NCI-H345 (cell line): ENCODE results near the gene CACNA1G.

Experiments used
- DNase-seq: peaks from one replicate; lab custom pipeline; 2025; lab: John Stamatoyannopoulos, UW

The CACNA1G gene

DNA sequence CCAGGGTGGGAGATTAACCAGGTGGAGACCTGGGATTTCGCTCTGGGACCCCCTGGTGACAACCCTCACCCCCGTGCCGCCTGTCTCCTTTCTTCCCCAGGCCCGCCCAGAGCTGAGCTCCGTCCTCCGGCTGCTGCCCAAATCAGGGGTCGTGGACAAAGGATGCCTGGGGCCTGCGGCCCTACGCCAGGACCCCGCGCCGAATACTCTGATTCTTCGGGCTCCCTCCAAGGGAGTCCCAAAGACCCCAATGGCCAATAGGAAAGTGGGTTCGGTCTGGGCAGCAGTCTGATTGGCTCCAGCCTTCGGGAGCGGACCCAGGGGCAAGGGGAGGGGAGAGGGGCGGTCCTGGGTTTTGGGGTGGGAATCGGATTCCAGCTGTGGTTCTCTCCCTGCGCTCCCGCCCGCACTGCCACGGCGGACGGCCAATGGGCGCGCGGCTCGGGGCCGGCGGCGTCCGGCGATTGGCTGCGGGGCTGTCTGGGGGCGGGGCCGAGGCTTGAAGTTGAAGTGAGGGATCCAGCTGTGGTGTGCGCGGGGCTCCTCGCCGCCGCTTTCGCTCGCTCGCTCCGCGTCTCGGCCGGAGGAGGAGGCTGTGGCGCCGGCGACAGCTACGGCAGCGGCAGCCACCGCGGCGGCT lies at the start of gene CACNA1G:
TSS of gene CACNA1G (plus strand) at position 531 of the 640 bp plus-strand sequence. CDS start 745 bp downstream, outside the sequence.
- peak; percentile 83 for DNase-seq

DNA sequence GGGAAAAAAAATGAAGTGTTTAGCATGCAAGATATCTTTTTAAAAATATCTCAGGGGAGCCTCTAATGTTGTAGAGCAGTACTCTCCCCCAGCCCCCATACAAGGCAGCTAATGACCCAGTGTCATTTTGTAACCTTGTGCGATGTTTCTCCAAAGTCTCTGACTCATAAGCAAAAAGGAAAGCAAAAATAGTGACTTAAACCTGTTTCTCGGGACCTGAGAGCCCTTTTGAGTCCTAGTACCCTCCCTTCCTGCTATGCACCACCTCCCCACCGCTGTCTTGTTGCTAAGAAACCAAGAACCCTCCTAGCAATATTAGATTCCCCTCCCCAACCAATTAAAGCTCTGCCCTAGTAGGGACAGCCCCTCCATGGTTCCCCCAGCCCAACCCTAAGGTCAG lies 49.5 kb upstream of the CACNA1G start:
- no peak for DNase-seq

DNA sequence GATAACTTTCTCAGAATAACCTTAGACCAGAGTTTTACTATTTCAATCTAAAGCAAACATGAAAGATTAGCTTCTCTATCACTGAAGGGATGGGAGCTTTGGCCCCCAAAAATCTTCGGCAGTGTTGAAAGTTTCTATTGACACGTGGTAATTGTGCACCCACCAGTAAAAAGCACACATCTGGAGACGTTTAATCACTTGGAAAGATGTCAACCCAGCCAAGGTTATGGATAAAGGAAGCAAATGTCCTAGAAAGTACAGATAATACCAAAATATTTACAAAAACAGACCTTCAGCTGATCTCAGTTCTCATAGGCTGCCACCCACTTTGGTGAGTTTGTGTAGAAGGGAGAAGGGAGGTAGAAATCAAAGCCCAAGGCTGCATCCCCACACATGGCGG lies 47.0 kb upstream of the CACNA1G start:
- no peak for DNase-seq

DNA sequence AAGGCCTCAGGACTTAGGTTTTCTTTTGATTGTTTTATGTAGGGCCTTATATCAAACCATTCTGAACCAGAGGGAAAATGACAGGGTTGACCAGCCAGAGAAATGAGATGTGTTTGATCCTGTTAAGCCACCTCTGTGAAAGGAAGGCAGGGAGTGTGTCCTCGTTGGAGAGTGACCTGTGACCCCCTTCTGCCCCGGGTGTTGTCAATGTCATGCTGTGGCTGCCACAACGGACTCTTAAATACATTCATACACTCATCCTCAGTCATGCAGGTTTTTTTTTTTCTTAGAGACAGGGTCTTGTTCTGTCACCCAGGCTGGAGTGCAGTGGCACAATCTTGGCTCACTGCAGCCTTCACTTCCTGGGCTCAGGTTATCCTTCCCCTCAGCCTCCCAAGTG lies 46.1 kb upstream of the CACNA1G start:
- no peak for DNase-seq

DNA sequence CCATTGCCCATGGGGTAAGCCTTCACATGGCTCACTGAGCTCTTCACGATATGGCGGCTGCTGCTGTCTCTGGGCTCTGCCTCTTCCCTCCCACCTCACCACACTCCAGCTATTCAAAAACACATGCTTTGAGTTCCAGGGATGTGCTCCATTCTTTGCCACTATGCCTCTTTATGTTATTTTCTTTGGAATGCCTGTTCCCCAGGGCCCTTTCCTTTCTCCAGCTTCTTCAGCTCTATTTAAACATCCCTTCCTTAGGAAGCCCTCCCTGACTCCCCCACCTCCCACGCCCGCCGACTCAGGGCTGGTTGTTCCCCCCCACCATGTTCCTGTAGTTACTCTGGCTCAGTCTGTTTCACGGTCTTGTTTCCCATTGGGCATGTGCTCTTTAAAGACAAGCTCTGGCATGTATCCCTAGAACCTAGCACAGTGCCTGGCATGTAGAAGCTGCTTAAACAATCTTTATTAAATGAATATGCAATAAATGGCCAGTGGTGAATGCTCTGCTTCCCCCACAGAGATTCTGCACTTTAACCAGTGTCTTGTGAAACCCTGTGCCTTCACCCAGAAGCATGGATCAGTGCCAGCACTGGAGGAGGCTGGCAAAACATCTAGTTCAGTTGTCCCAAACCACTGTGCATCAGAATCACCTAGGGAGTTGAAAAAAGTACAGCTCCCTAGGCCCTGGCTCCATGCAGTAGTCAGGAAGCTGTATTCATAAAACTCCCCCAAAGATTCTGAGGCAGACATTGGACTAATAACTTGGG lies 45.4 kb upstream of the CACNA1G start:
- no peak for DNase-seq

DNA sequence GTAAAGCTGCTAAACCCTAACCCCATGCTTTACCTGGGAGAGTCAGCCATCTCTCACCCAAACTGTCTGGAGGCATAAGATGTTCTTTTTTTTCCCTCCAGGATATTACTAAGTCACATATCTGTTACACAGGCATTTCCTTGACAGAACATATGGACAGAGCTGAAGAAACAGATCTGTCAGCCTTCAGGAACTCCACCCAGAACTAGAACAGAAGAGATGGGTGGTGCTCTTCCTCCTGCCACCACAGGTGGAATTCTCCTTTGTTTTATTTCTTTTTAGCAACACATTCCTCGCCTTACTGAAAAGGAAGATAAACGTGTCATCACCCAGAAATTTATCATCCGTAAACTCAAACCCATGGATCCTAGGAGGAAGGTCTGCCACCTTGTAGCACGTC lies 43.5 kb upstream of the CACNA1G start:
- DNase-seq: no peak

DNA sequence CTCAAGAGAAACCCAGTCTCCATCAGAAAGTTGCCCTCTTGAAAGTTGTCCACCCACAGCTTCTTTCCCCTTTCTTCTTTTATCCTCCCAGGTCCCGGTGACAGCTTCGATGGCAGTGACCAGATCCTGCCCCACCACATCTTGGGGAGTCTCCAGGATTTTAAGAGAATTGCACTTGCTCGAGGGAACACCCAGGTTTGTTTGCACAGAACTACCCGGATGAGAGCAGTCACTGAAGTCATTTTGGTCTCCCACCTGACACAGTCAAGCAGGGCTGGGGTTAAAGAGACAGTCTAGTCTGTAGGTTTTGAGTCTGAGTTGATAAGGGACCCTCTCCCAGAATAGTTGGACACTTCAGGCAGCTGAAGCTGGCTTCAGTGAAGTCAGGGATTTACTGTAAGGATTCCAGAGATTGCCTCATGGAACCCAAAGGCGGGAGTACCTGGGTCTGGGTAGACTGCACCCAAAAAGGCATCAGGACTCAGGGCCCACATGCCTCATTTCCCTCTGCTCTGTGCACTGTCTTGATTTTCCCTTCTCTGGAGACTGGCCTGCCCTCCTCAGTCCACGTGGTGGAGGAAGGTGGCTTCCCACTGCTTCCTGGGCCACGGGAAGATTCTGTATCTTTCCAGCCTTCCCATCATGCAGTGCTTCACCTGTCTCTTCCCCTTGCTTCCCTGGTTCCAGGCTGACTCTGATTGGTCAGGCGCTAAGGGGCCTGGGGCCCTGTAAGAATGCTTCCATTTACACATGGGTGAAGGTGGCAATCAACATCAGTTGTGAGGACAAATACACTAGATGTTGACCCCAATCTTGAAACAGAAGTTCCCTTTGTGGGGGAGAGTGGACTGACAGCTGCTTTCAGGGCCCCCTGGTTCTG lies 42.8 kb upstream of the CACNA1G start:
- DNase-seq: no peak

DNA sequence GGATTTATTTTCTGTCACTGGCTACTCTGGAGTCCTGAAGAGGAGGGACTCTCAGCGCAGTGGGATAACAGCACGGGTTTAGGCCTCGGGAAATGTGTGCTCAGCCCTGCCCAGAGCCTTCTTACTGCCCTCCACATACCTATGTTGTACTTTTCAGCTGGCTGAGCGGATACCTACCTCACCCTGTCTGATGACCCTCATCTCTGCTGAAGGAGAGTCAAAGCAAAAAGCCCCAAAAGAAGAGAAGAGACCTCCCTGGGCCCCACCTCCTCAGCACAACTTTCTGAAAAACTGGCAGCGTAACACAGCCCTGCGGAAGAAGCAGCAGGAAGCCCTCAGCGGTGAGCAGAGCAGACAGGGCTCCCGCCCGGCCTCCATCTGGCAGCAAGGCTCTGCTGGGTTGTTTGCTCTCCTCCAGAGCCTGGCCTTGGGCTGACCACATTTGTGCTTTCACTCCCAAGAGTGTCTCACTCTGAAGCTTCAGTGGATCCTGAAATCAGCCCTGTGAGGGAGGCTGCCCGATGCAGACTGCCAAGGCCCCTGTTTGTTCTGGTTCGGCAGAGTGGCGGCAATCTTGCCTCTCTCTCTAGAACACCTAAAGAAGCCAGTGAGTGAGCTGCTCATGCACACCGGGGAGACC lies 42.0 kb upstream of the CACNA1G start:
- no peak for DNase-seq

DNA sequence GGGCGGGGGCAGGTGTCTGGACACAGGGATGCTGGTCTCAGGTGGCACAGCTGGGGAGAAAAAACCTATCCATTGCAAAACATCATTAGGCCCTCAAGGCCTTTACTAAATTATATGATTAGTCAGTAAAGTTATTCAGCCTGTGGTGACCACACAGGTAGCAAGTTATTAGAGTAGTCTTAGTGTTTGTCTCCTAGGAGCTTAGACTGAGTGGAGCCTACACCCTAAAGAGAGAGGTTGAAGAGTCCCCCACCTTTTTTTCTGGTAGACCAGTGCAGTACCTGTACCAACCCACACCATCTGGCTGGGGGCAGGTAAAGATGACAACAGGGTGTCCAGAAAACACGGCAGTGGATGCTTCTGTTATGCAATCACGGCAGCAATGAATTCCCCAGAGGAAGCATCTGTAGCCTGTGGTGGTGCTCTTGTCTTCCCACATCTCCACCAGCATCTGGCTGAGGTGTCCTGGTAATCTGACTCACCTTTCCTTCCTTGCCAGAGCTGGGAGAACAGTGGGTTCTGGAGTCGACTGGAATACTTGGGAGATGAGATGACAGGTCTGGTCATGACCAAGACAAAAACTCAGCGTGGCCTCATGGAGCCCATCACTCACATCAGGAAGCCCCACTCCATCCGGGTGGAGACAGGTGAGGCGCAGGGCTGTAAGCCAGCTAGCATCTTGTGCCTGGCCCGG lies 41.2 kb upstream of the CACNA1G start:
- no peak for DNase-seq

DNA sequence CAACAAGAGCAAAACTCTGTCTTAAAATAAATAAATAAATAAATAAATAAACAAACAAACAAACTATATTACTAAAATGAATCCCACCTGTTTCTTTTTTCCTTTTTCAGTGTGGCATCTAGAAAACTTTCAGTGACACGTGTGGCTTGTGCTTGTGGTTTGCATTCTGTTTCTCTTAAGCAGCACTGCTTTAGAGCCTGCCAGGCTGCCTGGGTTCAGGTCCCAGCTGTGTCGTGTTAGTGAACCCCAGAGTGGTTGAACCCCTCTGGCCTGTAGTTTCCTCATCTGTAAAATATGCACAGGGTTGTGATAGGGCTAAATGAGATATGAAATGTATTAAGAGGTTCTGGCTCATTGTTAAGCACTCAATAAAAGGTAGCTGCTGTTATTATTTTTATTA lies 40.0 kb upstream of the CACNA1G start:
- DNase-seq: no peak

DNA sequence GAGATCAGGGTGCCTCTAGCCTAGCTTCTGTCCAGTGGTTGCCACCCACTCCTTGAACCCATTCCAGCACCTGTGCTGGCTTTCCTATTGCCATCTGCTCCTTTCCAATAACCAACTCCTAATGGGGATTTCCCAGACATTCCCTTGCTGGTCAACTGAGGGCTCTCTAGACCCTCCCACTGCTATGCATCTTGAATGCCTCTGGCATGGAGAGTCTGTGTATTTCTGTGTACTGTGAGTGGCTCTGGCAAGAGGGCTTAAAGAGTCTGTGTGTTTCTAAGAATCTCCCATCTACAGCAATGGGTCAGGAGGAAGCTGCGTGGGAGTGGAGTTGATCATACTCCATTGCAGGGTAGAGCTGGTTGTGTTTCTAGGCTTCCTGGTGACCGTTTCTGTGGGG lies 39.0 kb upstream of the CACNA1G start:
- no peak for DNase-seq

DNA sequence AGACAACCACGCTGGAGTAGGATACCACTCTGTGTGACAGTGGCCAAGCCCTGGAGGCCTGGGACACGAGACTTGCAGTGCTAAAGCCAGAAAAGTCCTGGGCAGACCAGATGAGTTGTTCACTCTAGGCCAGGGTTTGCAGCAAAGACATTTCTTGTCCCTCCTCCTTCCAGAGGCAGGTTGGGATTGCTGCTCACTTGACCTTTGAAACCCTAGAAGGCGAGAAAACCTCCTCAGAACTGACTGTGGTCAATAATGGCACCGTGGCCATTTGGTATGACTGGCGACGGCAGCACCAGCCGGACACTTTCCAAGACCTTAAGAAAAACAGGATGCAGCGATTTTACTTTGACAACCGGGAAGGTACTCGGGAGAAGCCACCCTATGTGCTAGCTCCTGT lies 37.7 kb upstream of the CACNA1G start:
- DNase-seq: no peak

DNA sequence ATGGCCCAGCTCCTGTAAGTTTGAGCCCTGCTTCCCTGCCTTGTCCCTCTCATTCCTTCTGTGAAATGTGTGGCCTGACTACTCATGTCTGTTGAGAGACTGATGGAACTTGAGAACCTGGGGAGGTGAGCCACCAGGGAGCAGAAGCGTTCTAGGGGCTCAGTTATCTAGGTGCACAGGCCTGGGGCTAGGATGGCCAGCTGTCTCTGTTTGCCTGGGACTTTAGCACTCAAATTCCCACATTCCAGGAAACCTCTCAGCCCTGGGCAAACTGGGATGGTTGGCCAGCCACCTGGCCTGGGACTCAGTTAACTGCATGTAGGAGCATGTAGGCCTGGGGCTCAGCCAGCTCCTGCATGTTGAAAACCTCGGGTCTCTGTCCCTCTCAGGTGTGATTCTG lies 37.3 kb upstream of the CACNA1G start:
- DNase-seq: no peak

DNA sequence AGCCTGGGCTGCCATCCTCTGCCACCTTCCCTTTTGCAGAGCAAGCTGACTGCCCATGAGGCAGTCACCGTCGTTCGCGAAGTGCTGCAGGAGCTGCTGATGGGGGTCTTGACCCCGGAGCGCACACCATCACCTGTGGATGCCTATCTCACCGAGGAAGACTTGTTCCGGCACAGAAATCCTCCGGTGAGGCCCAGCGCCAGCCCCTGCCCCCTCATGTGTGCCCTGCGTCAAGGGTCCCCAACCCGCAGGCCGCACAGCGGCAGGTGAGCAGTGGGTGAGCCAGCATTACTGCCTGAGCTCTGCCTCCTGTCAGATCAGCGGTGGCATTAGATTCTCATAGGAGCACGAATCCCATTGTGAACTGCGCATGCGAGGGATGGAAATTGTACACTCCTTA lies 35.7 kb upstream of the CACNA1G start:
- DNase-seq: no peak

DNA sequence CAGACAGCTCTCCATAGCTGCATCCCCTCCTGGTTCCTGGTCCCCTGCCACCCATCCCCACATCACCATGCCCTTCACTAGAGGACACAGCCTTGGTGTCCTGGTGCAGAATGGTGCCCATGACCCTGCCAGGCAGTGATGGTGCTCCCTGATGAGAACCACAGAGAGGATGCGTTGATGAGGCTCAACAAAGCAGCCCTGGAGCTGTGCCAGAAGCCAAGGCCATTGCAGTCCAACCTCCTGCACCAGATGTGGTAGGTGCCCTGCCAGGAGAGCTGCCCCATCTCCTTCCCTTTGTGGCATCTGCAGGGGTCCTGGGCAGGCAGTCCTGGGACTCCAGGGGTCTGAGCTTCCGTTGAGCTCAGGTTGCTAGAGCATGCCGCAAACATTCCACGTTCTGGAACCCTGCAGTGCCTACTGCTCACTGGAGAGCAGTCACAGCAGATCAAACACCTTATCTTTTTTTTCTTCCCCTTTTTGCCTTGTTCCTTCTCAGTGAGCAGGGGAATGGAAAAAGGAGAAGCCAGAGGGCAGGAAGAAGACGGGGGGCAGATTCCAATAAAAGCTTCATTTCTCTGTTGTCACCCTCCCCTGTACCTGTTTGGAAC lies 33.3 kb upstream of the CACNA1G start:
- no peak for DNase-seq

DNA sequence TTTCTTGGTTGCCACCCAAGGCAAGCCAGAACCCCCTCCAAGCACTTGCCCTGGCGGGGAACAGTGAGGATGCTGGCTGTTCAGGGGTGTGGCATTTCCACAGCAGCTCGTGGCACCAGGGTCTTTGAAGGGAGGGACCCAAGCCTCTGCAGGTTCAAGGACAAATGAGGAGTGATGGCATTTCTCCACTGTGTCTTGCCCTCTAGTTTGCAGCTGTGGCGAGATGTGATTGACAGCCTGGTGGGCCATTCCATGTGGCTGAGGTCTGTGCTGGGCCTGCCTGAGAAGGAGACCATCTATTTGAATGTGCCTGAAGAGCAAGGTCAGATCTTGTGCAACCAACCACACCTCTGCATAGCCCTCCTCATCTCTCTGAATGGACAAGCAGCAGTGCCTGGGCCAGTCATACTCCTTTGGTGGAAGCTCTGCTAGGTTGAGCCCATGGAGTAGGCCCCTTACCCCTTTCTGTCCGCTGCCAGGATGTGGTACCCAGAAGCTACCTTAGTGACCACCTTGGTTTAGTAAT lies 32.5 kb upstream of the CACNA1G start:
- no peak for DNase-seq

DNA sequence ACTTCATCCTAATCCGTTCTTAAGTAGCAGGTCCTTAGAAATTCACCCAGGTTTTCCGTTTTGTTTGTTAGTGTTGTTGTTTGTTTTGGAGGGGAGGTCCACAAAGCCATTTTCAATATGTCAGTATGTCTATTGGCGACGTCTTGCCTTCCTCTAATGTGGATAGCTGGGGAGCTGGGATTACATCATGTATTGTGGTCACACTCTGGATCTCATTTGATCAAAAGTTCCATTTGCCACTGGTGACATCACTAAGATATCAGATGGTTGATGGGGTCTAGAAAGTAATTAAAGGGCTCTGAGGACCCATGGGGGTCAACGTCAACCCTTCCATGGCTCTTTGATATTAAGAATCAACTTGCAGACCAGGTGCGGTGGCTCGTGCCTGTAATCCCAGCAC lies 30.7 kb upstream of the CACNA1G start:
- DNase-seq: no peak

DNA sequence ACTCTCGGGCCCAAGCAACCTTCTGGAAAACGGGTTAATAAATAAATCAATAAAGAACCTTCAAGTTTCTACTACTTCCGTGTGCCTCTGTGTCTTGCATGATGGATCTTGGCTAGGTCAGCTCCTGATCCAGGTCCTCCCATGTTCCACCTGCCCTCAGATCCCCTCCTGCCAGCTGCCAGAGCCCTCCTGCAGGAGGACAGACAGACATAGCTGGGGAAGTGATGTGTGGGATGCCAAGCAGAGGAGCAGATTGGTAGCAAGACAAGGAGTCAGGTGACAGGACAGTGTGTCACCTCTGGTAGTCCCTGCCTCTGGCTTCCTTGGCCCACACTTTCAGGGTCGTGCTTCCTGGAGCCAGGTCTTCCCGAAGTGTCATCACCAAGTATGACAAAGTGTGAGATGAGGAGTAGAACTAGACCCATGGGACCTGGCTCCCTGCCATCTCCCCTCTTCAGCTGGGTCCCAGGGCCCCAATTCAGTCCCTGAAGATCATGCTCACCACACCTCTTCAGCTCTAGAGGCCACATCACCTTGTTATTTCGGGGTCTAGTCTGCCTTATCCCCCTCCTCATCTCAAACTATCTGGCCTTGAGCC lies 29.0 kb upstream of the CACNA1G start:
- no peak for DNase-seq

DNA sequence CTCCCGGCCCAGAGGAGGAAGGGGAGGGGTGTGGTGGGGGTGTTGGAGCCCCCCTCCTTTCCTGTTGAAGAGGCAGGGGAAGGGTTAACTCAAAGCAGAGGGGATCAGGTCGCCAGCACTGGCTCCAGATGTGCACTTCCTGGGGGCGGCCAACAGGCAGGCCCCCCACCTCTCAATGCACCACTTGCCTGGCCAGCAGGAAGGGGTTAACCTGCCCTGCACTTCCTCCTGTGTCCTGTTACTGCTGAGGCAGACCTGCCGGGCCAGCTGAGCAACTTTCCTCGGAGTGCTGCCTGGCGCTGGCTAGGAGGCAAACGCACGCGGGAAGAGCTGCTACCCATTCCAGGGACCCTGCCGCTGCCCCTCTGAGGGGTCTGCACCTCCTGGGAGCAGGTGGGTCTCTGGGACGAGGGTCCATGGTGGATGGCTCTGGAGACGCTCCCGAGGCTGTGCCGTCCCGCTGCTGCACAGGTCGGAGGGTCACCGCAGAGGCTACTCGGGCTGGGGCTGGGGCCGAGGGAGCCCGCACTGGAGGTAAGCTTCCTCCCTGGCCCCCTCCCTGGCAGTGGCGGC lies 28.0 kb upstream of the CACNA1G start, which contains the start of gene EPN3:
TSS of gene EPN3 (plus strand) at position 284 of the 573 bp plus-strand sequence. CDS start 3,822 bp downstream, outside the sequence.
- peak; percentile 8 for DNase-seq

DNA sequence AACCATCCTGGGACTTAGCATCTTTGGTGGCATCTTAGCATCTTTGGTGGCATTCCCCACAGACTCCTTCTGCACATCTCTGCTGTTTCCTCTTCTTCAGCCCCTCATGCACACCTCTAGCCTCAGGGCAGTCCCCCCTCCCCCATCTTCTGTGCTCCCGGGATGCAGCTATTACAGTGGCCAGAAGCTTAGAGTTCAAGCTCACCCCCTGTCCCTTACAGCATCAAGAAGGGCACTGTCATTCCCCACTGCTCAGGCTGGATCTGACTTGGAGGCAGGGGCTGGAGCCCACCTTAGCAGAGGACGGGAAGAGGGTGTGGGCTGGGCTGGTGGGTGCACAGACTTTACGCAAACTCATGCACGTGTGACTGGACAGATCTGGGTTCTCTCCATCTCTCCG lies 27.3 kb upstream of the CACNA1G start:
- DNase-seq: no peak
